ENCODE measurements around the gene ATP5F1D.

ATP5F1D gene

DNA sequence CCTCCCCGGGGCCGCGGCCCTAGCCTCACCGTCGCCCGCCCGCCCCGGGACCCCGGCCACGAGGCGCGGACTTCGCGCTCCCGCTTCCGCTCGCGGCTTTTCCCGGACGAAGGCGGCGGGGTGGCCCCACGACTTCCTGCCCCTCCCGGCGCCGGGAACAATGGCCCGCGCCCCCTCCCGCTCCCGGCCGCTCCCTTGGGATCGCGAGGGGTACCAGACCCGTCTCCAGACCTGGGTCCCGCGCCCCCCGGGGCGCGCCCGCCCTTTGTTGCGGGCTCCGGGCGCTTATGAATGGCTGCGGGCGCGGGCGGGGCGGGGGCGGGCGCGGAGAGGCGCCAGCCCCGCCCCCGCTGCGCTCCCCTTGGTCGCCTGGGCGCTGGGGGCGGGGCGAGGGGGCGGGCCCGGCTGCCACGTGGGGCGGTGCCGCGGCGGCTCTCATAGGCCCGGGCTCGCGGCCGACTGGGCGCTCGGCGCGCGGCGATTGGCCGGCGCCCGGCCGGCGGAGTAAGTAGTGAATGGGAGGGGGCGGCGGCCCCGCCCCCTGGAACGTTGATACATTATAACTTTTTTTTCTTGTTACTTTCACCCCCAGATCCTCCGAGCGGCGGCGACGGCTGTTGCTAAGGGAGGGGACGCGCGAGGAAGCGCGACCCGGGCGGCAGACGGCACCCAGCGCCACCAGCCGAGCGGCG lies 7.9 kb downstream of the ATP5F1D start:
- H3K4me3 ChIP-seq (ENCODE audit: low read depth, low read length): peak overlapping the region; percentile 44
- DNase-seq (ENCODE audit: low read depth): peak; percentile 90
- TF ChIP-seq CTCF (IDR thresholded peaks at IDR 0.05; ENCODE audit: low read depth, low read length) (no peak), POLR2A (IDR thresholded peaks at IDR 0.05; ENCODE audit: extremely low read depth, insufficient read length) (peak; percentile 42), MYC (IDR thresholded peaks at IDR 0.05; ENCODE audit: low read depth, low read length) (no peak)
- TF ChIP-seq, protein P1, sequence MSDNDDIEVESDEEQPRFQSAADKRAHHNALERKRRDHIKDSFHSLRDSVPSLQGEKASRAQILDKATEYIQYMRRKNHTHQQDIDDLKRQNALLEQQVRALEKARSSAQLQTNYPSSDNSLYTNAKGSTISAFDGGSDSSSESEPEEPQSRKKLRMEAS (IDR thresholded peaks at IDR 0.05; ENCODE audit: low read depth, low read length): no peak

GRCh38 chr19:1249990-1250436 lies 8.5 kb downstream of the ATP5F1D start:
- H3K4me3 ChIP-seq (ENCODE audit: low read depth, low read length): peak overlapping the region; percentile 44
- TF ChIP-seq, protein P1 (IDR thresholded peaks at IDR 0.05; ENCODE audit: low read depth, low read length): no peak
- no peak for TF ChIP-seq CTCF (IDR thresholded peaks at IDR 0.05; ENCODE audit: low read depth, low read length)
- no peak for TF ChIP-seq POLR2A (IDR thresholded peaks at IDR 0.05; ENCODE audit: extremely low read depth, insufficient read length)
- TF ChIP-seq MYC (IDR thresholded peaks at IDR 0.05; ENCODE audit: low read depth, low read length): no peak

GRCh38 chr19:1250437-1251260 lies 9.1 kb downstream of the ATP5F1D start:
- H3K4me3 ChIP-seq (ENCODE audit: low read depth, low read length): peak overlapping the region; percentile 54
- TF ChIP-seq, protein P1 (IDR thresholded peaks at IDR 0.05; ENCODE audit: low read depth, low read length): no peak
- TF ChIP-seq CTCF (IDR thresholded peaks at IDR 0.05; ENCODE audit: low read depth, low read length) (no peak), MYC (IDR thresholded peaks at IDR 0.05; ENCODE audit: low read depth, low read length) (no peak), POLR2A (IDR thresholded peaks at IDR 0.05; ENCODE audit: extremely low read depth, insufficient read length) (no peak)
- peak; percentile 63 for DNase-seq (ENCODE audit: low read depth)

More at GRCh38 chr19:1249990-1250436, 8.5 kb downstream of the ATP5F1D start:
- no peak for DNase-seq (ENCODE audit: low read depth)

- peak overlapping the region; percentile 54 for H3K4me3 ChIP-seq (ENCODE audit: low read depth, low read length)
- DNase-seq (ENCODE audit: low read depth): peak; percentile 76
- TF ChIP-seq, protein P1 (IDR thresholded peaks at IDR 0.05; ENCODE audit: low read depth, low read length): no peak
- TF ChIP-seq CTCF (IDR thresholded peaks at IDR 0.05; ENCODE audit: low read depth, low read length) (no peak), MYC (IDR thresholded peaks at IDR 0.05; ENCODE audit: low read depth, low read length) (no peak), POLR2A (IDR thresholded peaks at IDR 0.05; ENCODE audit: extremely low read depth, insufficient read length) (no peak)
These were observed 10.0 kb downstream of the ATP5F1D start for GRCh38 chr19:1251330-1252220.

DNA sequence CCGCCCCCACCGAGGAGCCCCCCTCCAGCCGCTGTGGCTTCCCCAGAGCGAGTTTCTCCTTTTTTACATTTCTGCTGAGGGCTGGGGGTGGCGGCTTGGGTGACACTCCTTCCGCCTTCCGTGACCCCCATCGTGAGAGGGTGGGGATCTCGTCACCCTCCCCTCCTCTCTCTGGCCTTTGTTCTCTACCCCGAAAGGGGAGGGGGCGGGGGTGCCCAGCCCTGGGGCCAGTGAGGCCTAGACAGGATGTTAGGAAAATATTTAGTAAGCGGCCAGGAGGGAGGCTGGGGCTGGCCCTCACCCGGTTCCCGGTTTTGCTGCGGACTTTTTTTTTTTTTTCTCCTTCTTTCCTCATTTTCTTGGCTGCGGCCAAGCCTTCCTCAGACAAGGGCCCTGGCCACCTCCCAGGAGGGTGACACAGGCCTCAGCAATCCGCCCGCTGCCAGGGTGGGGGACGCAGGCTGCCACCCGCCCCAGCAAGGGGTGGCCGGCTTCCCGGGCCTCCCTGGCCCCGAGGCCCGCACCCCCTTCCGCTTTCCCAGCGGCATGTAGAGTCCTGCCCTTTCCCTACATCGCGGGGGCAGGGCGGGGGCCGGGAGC lies 10.8 kb downstream of the ATP5F1D start:
- peak; percentile 89 for DNase-seq (ENCODE audit: low read depth)
- TF ChIP-seq POLR2A (IDR thresholded peaks at IDR 0.05; ENCODE audit: extremely low read depth, insufficient read length) (no peak), CTCF (IDR thresholded peaks at IDR 0.05; ENCODE audit: low read depth, low read length) (no peak), MYC (IDR thresholded peaks at IDR 0.05; ENCODE audit: low read depth, low read length) (no peak)
- TF ChIP-seq, protein P1 (IDR thresholded peaks at IDR 0.05; ENCODE audit: low read depth, low read length): no peak
- peak overlapping the region; percentile 25 for H3K4me3 ChIP-seq (ENCODE audit: low read depth, low read length)

Data from NB4 (cell line).